GM12865 (cell line): ENCODE measurements around the gene ATP6V1G2.

Experiments
- DNase-seq: peaks from one replicate; pipeline ENCODE4 v3.0.0; 2010; ENCODE audit warnings: low read depth
- H3K4me3 ChIP-seq: 2 replicates; pipeline ENCODE4 v1.5.1; 2011; ENCODE audit warnings: mild to moderate bottlenecking, low read depth, low read length, control low read depth
- CTCF ChIP-seq: IDR thresholded peaks from 2 replicates; pipeline ENCODE4 v1.5.1; 2011; ENCODE audit warnings: low read length, control low read depth, low read depth, inconsistent platforms; ENCODE audit not compliant: insufficient read depth; ENCODE audit errors: missing control alignments

ATP6V1G2 gene

GRCh38 chr6:31540640-31541039, 5.8 kb downstream of the ATP6V1G2 start:
- no peak for TF ChIP-seq CTCF
- peak overlapping the region; percentile 84 for H3K4me3 ChIP-seq
- DNase-seq, result no peak

DNA sequence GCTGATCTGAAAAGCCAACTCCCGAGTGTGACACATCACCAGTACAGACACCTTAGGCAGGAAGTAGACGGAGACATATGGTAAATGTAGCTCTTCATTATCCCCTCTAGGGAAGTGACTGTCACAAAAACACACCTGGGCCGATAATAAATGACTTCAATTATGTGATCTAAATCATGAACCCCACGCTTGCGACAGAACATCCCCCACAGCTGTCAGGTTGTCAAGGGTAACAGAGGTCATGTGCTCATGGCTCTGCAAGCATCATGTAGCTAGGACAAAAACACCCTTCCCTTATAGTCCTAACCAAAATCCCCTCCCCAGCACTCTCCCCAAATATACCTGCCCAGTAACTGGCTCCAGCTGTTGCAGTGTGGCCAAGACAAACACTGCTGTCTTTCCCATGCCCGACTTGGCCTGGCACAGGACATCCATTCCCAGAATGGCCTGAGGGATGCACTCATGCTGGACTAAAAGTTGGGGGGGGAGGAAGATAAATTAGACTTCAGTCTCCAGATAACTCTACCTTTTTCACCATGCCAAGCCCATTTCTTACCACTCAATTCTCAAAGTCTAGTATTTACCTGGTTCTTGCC, 7.5 kb downstream of the ATP6V1G2 start:
- peak overlapping the region; percentile 84 for H3K4me3 ChIP-seq
- no peak for TF ChIP-seq CTCF
- no peak for DNase-seq

- no peak for DNase-seq
- no peak overlapping the region for H3K4me3 ChIP-seq
- no peak for TF ChIP-seq CTCF
Observed at GRCh38 chr6:31535538-31536324, 10.7 kb downstream of the ATP6V1G2 start.

GRCh38 chr6:31534521-31535040, 11.8 kb downstream of the ATP6V1G2 start:
- H3K4me3 ChIP-seq, result no peak overlapping the region
- no peak for TF ChIP-seq CTCF
- DNase-seq, result no peak

GRCh38 chr6:31534011-31534410, 12.4 kb downstream of the ATP6V1G2 start:
- DNase-seq, result no peak
- no peak overlapping the region for H3K4me3 ChIP-seq
- no peak for TF ChIP-seq CTCF

DNA sequence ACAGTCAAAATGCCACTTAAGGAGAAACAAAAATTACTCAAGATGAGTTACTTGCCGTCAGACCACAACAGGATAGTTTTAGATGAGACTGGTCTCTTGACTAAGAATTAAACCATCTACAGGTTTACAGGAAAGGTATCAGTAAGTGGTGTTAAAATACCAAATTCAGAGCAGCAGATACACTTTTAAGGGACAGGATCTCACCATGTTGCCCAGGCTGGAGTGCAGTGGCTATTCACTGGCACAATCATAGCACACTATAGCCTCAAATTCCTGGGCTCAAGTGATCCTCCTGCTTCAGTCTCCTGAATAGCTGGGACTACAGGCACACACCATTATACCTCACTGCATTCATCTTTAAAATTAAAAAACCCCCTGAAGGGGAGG, 13.0 kb downstream of the ATP6V1G2 start:
- DNase-seq, result no peak
- no peak overlapping the region for H3K4me3 ChIP-seq
- no peak for TF ChIP-seq CTCF
